HG02970 (cell line): ENCODE results near the gene NBEA.

Experiments used
- ATAC-seq: cut with Tn5 transposase; IDR thresholded peaks from one replicate; pipeline ENCODE4 v1.9.1; 2021; ENCODE audit warnings: mild to moderate bottlenecking, moderate library complexity, moderate number of reproducible peaks; ENCODE audit not compliant: unreplicated experiment, low FRiP score

NBEA gene

GRCh38 chr13:35552172-35552844 is 610.2 kb downstream of the NBEA start:
- ATAC-seq, result no peak

DNA sequence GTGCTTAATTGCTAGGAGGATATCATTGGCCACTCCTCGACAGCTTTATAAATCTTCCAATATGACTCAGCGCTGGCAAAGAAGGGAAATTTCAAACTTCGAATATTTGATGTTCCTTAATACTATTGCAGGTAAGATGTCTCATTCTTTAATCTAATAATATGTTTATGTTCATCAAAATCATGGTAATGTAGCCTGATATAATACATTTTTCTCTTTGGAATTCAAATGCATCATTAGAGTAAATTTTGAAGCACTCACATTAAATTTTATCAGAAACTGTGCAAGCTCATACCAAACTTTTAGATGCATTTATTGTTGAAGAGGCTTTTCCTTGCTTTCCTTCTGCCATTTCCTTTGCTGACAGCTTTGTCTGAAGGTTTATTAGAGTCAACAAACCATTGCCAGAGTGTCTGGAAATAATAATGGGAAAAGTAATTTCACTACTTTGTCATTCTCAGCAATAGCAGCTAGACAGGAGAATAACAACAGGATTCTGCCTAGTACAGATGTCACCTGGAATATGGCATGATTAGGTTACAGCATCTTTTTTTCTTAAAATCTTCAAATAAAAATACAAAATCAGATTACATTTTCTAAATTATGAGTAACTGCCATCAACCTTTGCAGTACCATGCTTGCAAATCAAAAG is 613.0 kb downstream of the NBEA start:
- no peak for ATAC-seq

DNA sequence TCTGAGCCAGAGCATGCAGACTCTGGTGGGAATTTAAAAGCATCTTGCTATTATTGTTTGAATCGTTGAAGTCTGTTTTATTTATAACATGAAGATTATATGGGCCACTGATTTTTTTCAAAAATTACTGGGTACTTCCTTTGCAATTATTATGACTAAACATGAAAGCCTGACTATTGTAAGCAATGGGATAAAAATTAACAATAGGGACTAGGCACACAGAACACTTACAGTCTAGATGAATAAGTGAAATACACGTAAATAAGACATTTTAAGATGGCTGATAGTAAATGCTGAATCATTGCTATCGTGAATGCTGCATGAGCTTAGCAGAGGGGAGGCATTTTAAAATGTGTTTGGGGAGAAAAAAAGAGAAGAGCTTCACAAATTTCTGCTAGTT is 615.4 kb downstream of the NBEA start:
- no peak for ATAC-seq

- ATAC-seq, result no peak
Observed at GRCh38 chr13:35561540-35561939, 619.5 kb downstream of the NBEA start.

- no peak for ATAC-seq
Observed at GRCh38 chr13:35565273-35565672, 623.2 kb downstream of the NBEA start.

GRCh38 chr13:35566340-35566739 is 624.3 kb downstream of the NBEA start:
- no peak for ATAC-seq

DNA sequence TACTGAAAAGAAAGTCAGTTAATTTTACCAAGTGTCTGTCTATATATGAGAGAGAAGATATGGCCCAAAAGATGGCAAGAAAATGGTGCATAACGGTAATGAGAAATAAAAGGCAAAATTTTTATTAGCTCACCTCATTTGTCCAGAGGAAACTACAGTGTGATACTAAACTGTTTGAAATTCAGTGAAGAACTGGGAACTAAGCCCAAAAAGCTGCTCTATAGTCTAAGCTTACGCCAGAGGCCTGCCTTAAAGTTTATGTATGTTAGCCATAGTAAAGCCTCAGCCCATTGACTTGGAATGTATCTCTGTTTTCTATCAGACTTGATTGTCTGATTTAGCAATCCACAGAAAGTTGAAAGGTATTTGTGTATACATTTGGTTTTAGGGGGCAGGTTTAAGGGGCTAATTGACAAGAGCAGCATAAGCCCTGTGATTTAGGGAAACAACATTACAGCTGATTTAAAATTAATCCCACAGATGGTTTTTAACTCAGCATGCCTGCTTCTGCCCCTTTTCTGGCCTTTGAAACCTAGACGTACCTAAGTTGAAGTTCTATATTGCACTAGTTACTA is 625.4 kb downstream of the NBEA start:
- no peak for ATAC-seq

DNA sequence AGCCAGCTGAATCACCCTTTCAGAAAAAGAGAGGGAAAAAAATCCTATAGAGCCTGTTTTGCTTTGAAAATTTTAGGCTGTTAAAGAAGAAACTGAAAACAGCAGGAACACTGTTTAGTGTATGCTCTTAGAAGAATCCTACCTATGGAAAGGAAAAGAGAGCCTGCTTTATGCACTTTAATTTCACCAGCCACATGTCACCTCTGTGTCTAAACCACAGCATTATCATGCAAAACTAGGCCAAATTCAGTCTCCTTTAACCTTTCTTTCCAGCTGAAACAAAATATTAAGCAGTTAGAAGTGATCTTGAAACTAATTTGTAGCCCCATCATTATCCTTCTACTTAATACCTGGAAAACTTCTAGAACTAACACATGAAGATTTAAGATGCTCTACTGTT is 631.6 kb downstream of the NBEA start:
- ATAC-seq, result no peak

DNA sequence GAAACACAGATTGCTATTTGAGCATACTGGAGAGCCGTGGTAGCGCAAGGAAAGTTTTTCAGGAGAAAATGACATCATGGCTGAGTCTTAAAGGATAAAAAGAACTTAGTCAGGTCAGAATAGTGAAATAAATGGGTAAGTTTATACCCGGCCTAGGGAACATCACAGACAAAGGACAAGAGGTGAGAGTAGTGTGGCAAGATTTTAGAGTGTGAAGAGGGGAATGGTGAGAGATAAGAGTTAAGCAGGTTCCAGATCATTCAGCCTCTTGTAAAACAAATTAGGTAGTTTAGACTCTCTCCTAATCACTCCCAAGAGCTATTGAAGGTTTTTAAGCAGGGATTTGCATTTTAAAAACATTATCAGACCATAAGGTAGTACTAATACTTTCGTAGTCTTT is 650.4 kb downstream of the NBEA start:
- ATAC-seq, result no peak

DNA sequence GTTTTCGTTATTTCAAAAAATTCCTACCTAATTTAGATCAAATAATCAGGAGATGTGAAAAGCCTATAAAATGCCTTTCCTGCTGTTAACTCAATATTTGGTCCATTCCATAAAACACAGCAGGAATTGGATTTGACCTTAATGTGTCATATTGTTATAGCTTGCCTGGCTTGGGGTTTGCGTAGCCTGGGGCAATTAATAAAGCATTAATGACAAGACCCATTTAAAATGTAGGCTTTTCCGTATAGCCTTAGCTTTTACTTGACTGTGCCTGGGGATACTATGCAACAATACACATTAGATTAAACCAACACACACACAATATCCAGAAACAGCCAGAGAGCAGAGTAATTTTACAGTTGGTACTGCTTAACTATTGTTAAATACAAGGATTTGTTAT is 651.6 kb downstream of the NBEA start:
- ATAC-seq, result no peak

GRCh38 chr13:35594096-35594495 is 652.0 kb downstream of the NBEA start:
- ATAC-seq, result no peak

DNA sequence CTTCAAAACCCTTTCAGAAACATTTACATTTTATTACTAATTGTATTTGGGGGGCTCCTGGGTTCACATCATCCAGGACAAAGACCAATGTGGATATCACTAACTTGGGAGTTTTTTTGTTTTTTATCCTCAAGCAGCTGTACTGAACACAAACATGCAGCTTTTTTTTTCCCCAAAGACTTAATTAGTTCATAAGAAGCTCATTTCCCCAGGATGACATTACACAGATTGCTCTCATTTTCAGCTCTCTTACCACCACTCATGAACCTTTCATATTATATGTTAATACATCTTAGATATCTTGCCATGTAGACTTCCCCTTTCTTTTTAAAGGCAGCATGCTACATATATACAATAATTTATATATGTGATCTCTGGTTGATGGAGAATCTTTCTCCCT is 653.1 kb downstream of the NBEA start:
- ATAC-seq, result no peak

DNA sequence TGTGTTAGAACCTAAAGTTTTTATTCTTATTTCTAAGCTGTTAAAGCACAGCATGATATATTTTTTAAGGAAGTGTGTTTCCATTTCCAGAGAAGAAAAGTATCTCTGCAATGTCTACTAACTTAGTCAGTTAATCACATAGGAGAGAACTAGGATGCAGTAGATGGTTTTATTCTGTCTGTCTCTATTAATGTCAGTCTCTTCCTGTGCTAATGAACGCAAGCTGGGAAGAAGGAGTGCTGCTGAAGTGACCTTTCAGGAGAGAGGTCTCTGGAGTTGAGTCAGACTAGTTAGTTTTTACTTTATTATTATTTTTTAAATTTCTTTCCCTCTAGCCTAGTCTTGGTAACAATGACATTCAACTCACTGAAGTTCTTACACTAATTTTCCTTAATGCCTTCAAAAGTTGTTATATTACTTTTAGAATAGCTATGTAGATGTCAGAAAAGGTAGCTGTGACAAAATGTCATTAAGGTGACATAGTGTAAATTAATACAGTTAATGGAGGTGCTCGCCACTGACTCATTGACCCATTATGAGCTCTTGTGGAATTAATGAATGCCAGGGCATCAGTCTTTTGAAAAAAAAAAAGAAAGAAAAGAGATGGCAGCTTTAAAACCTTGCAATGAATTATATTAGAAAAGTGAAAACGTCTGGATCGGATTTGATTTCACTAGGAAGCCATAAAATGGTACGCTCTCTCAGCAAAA is 654.4 kb downstream of the NBEA start:
- no peak for ATAC-seq

- no peak for ATAC-seq
Observed at GRCh38 chr13:35597451-35597850, 655.4 kb downstream of the NBEA start.

DNA sequence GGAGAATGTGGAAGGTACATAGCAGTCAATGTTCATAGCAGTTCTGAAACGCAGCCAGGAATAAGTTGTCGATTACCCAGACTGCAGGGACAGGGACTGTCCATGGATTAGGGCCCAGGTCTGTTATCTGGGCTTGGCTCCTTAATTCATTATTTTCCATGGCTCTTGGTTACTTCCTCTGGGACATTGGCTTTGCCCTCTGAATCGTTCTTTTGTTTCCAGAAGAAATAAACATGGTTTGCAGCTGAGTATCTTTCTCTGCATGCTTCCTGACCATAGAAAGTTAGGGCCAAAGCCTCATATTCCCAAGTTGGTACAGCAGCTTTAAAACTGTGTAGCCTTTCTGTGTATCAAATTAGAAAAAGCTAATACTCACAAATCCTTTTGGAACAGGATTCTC is 656.2 kb downstream of the NBEA start:
- no peak for ATAC-seq

GRCh38 chr13:35598790-35599369 is 656.8 kb downstream of the NBEA start:
- ATAC-seq, result no peak

- no peak for ATAC-seq
Observed at GRCh38 chr13:35599384-35599783, 657.3 kb downstream of the NBEA start.

DNA sequence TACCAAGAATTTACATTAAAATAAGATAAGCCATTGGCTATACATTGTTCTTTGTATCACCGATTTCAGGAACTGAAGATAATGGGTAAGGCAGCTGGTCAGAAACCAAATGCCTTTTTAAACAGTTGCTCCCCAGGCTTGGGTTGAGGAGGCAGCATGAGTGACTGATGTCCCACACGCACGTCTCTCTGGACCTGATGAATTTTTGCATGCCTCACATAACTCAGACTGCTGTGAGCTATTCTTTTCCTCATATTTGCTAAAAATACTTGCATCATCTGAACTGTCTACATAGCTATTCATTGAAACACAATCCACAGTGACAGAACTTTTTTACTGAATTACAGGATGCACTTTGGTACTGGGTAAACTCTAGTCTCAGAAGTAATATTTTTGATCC is 658.1 kb downstream of the NBEA start:
- ATAC-seq, result no peak

GRCh38 chr13:35603593-35604285 is 661.7 kb downstream of the NBEA start:
- ATAC-seq, result no peak

GRCh38 chr13:35614666-35615065 is 672.6 kb downstream of the NBEA start:
- ATAC-seq, result no peak

GRCh38 chr13:35617420-35617819 is 675.4 kb downstream of the NBEA start:
- ATAC-seq, result no peak
